HG03064 (cell line): ENCODE results near the gene HSD17B11.
"Not testable (repeated sequence)": the region's sequence is repeated elsewhere in the genome, so short reads cannot be mapped to it uniquely, and the experiment has no call there.

Experiments used
- ATAC-seq: cut with Tn5 transposase; IDR thresholded peaks from one replicate; pipeline ENCODE4 v1.9.1; 2021; ENCODE audit warnings: low read depth; ENCODE audit not compliant: unreplicated experiment

Gene HSD17B11

GRCh38 chr4:87406462-87406861, 15.5 kb upstream of the HSD17B11 start:
- ATAC-seq, result no peak

DNA sequence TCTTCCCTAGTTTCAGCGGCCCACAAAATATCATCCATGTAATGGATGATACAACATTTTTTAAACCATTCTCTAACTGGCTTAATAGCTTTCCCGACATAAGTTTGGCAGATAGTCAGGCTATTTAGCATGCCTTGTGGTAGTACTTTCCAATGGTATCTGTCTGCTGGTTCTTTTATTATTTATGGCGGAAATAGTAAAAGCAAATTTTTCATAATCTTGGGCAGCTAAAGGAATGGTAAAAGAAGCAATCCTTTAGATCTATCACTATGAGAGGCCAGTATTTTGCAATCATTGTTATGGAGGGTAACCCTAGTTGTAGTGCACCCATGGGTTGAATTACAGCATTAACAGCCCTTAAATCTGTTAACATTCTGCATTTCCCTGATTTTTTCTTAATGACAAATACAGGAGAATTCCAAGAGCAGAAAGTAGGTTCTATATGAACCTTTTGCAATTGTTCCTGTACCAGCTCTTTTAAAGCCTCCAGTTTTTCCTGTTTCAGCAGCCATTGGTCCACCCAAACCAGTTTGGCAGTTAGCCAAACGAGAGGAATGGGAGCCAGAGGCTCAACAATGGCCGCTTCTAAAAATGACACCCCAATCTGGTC, 14.3 kb upstream of the HSD17B11 start:
- ATAC-seq, result no peak

DNA sequence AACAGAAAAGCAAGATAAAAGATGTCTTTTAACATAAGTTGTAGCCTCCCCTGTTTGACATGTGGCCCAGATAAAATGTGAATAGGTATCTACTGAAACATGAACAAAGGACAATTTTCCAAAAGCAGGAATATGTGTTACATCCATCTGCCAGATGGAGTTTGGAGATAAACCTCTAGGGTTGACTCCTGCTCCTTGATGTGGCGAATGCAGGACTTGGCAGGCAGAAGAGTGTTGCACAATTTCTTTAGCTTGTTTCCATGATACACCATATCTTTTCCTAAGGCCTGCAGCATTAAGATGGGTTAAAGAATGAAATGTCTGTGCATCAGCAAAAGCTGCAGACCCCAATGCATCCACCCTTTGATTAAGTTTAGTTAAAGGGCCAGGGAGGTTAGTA, 12.7 kb upstream of the HSD17B11 start:
- ATAC-seq, result not testable (repeated sequence)

- ATAC-seq, result no peak
These were observed 9.0 kb upstream of the HSD17B11 start for GRCh38 chr4:87399954-87400353.

GRCh38 chr4:87399148-87399547, 8.2 kb upstream of the HSD17B11 start:
- no peak for ATAC-seq

DNA sequence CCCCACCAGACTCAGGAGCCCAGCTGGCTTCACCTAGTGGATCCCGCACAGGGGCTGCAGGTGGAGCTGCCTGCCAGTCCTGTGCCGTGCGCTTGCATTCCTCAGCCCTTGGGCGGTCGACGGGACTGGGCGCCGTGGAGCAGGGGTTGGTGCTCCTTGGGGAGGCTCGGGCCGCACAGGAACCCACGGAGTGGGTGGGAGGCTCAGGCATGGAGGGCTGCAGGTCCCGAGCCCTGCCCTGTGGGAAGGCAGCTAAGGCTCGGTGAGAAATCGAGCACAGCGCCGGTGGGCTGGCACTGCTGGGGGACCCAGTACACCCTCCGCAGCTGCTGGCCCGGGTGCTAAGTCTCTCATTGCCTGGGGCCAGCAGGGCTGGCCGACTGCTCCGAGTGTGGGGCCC, 4.9 kb upstream of the HSD17B11 start:
- not testable (repeated sequence) for ATAC-seq

GRCh38 chr4:87395073-87395472, 4.1 kb upstream of the HSD17B11 start:
- ATAC-seq, result not testable (repeated sequence)

- ATAC-seq, result no peak
These were observed 1.2 kb upstream of the HSD17B11 start for GRCh38 chr4:87392183-87392582.

DNA sequence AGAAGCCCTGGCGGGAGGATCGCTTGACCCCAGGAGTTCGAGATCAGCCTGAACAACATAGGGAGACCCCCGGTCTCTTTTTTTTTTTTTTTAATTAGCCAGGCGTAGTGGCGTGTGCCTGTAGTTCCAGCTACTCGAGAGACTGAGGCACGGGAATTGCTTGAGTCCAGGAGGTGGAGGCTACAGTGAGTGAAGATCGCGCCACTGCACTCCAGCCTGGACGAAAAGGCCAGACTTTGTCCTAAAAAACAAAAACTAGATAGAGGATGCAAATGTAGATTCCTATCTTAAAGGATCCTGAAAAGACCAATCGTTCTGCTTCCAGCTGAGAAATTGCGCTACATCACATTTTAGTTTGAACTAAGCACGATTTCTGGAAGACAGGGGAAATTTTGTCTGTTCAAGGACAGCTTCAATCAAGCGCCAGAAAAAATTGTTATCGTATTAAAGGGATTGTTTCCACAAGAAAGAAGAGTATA, 627 bp upstream of the HSD17B11 start:
- ATAC-seq, result no peak

DNA sequence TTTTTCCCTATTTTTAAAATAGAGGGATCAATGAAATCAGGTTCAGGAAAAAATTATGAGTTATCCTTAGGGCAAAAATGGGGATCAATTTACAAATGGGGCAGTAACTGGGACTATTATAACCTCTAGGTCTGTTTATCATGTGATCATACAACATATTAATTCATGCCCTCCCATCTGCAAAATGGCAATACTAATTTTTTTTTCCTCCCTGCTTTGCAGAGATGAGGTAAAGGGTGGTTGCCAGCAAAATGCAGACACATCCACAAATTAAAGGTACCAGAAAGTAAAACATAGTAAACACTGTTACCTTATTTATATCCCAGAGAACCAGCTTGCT, 467 bp downstream of the HSD17B11 start:
- no peak for ATAC-seq

DNA sequence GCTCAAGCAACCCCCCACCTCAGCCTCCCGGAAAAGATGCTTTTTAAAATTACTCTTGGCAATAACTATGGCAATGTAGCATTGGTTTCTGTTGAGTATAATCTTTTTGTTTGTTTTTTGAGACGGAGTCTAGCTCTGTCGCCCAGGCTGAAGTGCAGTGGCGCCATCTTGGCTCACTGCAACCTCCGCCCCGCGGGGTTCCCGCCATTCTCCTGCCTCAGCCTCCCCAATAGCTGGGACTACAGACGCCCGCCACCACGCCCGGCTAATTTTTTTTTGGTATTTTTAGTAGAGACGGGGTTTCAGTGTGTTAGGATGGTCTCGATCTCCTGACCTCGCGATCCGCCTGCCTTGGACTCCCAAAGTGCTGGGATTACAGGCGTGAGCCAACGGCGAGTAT, 933 bp downstream of the HSD17B11 start:
- ATAC-seq, result not testable (repeated sequence)

GRCh38 chr4:87388901-87389300, 2.1 kb downstream of the HSD17B11 start:
- no peak for ATAC-seq

DNA sequence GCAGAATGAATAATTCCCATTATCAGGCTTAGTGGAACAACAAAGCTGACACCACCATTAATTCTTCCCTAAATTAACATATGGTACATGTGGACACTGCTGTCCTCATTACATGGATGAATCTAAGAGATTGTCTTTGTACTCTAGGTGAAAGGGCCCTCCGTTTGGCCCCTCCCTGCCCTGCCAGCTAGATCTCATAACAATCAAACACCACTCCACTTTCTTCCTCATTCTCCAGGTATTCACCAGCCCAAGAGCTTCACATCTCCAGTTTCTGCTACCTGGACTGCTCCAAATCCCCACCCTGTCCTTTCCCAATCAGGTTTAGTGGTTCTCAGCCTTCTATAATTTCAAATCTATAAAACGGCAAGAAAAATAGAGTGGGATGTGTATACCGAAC, 3.8 kb downstream of the HSD17B11 start:
- ATAC-seq, result no peak

- ATAC-seq, result not testable (repeated sequence)
These were observed 6.4 kb downstream of the HSD17B11 start for GRCh38 chr4:87384466-87385132.

DNA sequence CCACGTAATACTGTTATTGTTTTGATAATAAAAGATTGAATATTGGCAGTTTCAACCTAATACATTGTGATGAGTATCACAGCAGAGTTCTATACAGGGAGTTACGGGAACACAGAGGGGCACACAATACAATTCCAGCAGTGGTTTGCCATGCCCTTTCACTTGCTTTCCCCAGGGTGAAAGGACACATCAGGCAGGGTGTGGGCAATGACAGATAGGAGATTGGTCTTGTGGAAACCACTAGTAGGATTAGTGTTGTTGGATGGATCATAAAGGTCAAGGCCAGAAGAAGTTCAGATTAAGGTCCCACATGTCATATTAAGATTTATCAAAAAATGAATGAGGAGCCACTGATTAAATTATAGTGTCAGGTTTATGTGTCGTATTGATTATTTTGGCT, 8.1 kb downstream of the HSD17B11 start:
- no peak for ATAC-seq

- no peak for ATAC-seq
These were observed 8.9 kb downstream of the HSD17B11 start for GRCh38 chr4:87382116-87382515.

DNA sequence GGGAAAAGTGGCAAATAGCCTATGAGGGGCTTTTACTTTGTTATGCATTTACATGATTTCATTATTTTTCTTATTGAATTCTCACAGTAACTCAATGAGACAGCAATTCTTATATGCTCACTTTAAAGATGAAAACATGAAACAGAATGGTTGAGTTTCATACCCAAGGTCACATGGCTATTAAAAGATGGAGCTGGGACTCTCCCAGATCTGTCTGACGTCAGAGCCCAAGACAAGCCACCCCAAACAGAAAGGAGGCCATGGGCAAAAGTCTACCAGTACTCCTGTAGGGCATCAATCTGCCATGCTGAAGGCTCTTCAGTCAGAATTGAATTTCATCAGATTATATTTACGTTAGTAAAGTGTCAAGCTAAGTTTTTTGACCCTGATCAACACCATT, 13.2 kb downstream of the HSD17B11 start:
- no peak for ATAC-seq

DNA sequence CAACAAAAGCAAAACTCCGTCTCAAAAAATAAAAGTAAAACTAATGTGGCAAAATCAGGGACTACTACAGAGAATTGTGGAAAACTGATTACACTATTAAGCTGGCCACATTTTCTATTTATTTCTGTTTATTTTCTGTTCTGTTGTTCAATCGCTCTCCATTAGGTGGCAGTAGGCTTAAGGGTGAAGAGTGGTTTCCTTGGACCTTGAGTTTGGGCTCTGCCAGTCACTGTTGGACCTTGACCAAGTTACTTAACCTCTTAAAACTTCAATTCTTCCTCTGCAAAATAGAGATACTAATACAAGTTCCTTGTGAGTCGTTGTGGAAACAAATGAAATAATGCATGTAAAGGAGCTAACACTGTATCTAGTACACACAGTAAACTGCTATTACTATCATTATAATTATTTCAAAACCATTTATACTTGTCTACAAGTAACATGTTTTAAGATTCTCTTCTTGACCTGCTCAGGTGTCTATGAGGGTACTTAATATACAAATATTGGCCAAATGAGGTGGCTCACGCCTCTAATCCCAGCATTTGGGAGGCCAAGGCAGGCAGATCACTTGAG, 15.2 kb downstream of the HSD17B11 start:
- ATAC-seq, result peak; percentile 78

DNA sequence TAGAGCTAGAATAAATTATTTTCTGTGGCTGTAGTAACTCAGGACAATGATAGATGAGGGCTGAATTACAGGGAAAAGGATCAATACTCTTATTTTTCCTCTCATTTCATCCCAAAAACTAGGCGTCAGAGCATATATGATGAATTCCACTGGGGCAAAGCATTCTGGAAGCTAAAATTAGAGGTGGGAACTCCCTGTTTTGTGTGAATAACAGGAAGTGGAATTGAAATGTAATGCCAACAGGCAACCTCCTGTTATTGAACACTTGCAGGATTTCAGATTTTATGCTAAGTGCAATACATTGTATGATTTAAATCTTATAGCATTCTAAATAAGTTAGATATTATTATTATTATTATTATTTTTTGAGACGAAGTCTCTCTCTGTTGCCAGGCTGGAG, 20.9 kb downstream of the HSD17B11 start:
- no peak for ATAC-seq

DNA sequence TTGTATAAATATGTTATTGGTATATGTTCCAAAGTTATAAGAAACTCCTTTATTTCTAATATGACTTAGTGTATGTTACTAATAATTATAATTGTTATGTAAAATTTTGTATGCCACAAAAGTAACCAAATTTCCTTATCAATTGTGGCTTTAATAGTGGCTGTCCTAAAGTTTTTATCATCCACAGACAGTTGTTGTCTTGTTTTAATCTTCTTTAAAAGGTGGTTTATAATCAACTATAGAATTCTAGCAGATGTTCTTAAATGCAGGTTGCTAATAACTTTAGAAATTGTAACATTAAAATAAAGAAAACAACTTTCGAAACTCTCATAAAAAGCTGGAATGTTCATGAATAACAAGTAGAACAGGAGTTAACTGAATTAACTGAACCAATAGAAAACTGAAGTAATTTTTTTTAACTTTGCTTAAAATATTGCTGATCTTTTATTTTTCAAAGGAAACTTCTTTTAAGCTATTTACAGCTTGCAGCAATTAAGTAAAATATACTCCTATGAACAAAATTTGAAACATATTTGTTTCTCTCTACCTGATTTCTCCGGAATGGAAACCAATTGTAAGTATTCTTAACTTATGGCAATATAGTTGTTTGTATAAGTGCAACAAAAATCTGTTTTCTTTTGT, 24.3 kb downstream of the HSD17B11 start:
- no peak for ATAC-seq

DNA sequence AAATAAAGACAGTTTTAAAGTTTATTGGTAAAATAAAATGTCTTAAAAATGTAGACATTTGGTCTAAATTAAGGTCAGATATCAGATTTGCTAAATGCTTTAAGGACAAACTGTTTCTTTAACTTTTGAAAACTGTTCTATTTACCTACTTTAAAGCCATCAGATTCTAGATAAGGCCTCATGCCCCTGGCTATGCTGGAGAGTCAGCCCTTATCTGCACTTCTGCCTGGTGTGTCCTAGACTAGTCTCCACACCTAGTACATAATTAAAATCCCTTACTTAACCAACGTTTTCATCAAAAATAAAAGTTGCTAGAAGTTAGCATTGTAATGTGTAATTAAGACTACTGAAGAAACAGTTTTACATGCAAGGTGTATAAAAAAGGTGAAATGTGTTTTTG, 25.6 kb downstream of the HSD17B11 start:
- ATAC-seq, result no peak

DNA sequence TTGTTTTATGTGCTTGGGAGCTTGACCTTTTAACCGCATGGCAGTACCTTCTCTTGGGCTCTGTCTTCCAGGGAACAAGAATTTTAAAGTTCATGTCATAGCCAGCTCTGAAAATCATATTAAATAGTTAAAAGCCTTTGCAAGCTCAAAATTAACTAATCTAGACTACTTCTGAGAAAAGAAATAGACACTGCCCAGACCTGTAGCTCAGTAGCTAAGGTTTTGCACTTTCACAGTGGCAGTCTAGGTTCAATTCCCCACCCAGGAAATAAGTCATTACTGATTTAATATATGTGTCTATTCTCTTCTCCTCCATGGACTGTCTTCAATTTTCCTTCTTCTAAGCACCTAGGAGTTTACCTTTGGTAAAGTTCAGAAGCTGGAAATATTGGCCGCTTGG, 27.4 kb downstream of the HSD17B11 start:
- no peak for ATAC-seq
